ENCODE measurements around the gene GRID1. TPM values are rescaled to one million over a fixed set of nuclear protein-coding genes. Genes with fewer than 3 reads are reported as not detected.

The GRID1 gene
- polyA plus RNA-seq, 1 donor (not counting 4 experiments of a cell fraction or from before 2014, with no cell fraction given): 0.01 TPM

GRCh38 chr10:85581371-85581770, 785.2 kb downstream of the GRID1 start:
- Histone ChIP-seq H3K9me3 (ENCODE audit: control insufficient read depth, low read depth, low read length) (no peaks in the 10 kb centered on the region), H3K27me3 (ENCODE audit: control insufficient read depth, extremely low read depth, insufficient read depth, low read length) (no peaks in the 10 kb centered on the region), H3K4me3 (ENCODE audit: control insufficient read depth in 2 of 3, extremely low read depth in 1 of 3, insufficient read depth in 2 of 3, low read depth in 1 of 3, low read length in 3 of 3) (no peak overlapping the region), H3K79me2 (ENCODE audit: control insufficient read depth, insufficient read depth, low read length) (no peaks in the 10 kb centered on the region), H3K4me2 (ENCODE audit: control insufficient read depth, extremely low read depth, insufficient read depth, low read depth, low read length) (no peak overlapping the region), H3K27ac (ENCODE audit: control insufficient read depth, insufficient read depth, low read length) (no peak overlapping the region), H3K9me1 (ENCODE audit: control insufficient read depth, extremely low read depth, insufficient read depth, low read length) (no peaks in the 10 kb centered on the region), H3K9ac (ENCODE audit: control insufficient read depth, extremely low read depth, insufficient read depth, low read length) (no peak overlapping the region), H2AFZ (ENCODE audit: control insufficient read depth, low read length) (no peak overlapping the region), H4K20me1 (ENCODE audit: control insufficient read depth, extremely low read depth, insufficient read depth, low read length) (no peaks in the 10 kb centered on the region), H3K4me1 (ENCODE audit: control insufficient read depth, extremely low read depth, insufficient read depth, low read length) (no peaks in the 10 kb centered on the region), H3K36me3 (ENCODE audit: control insufficient read depth in 2 of 2, extremely low read depth in 1 of 2, insufficient read depth in 2 of 2, low read length in 2 of 2) (no peaks in the 10 kb centered on the region)
- DNase-seq (ENCODE audit: low read depth, low spot score): no peak
- TF ChIP-seq EZH2 (IDR thresholded peaks at IDR 0.05; ENCODE audit: low read length) (no peak), CTCF (optimal IDR thresholded peaks at IDR 0.05 in 1 of 3, IDR thresholded peaks at IDR 0.05 in 1 of 3, conservative IDR thresholded peaks at IDR 0.05 in 1 of 3; ENCODE audit: extremely low read depth in 1 of 3, insufficient read depth in 2 of 3, low read length in 3 of 3) (no peak)
- FAIRE-seq: no peak
- dilution Hi-C loops (cut with MboI; ENCODE audit: extremely low pct_ligation_motif_present, low sequenced_read_pairs): no loop called here

- dilution Hi-C loops (cut with MboI; ENCODE audit: extremely low pct_ligation_motif_present, low sequenced_read_pairs): no loop called here
- Histone ChIP-seq H3K27ac (ENCODE audit: control insufficient read depth, insufficient read depth, low read length) (no peak overlapping the region), H4K20me1 (ENCODE audit: control insufficient read depth, extremely low read depth, insufficient read depth, low read length) (no peaks in the 10 kb centered on the region), H3K4me3 (ENCODE audit: control insufficient read depth in 2 of 3, extremely low read depth in 1 of 3, insufficient read depth in 2 of 3, low read depth in 1 of 3, low read length in 3 of 3) (no peak overlapping the region), H3K4me2 (ENCODE audit: control insufficient read depth, extremely low read depth, insufficient read depth, low read depth, low read length) (no peak overlapping the region), H3K79me2 (ENCODE audit: control insufficient read depth, insufficient read depth, low read length) (no peaks in the 10 kb centered on the region), H3K4me1 (ENCODE audit: control insufficient read depth, extremely low read depth, insufficient read depth, low read length) (no peaks in the 10 kb centered on the region), H2AFZ (ENCODE audit: control insufficient read depth, low read length) (no peak overlapping the region), H3K9me1 (ENCODE audit: control insufficient read depth, extremely low read depth, insufficient read depth, low read length) (no peaks in the 10 kb centered on the region), H3K36me3 (ENCODE audit: control insufficient read depth in 2 of 2, extremely low read depth in 1 of 2, insufficient read depth in 2 of 2, low read length in 2 of 2) (no peaks in the 10 kb centered on the region), H3K27me3 (ENCODE audit: control insufficient read depth, extremely low read depth, insufficient read depth, low read length) (no peaks in the 10 kb centered on the region), H3K9ac (ENCODE audit: control insufficient read depth, extremely low read depth, insufficient read depth, low read length) (no peak overlapping the region), H3K9me3 (ENCODE audit: control insufficient read depth, low read depth, low read length) (no peaks in the 10 kb centered on the region)
- no peak for FAIRE-seq
- DNase-seq (ENCODE audit: low read depth, low spot score): no peak
- no peak for TF ChIP-seq CTCF (optimal IDR thresholded peaks at IDR 0.05 in 1 of 3, IDR thresholded peaks at IDR 0.05 in 1 of 3, conservative IDR thresholded peaks at IDR 0.05 in 1 of 3; ENCODE audit: extremely low read depth in 1 of 3, insufficient read depth in 2 of 3, low read length in 3 of 3)
- TF ChIP-seq EZH2 (IDR thresholded peaks at IDR 0.05; ENCODE audit: low read length): no peak
Observed at GRCh38 chr10:85580585-85580984, 786.0 kb downstream of the GRID1 start.
